T47D (cell line): Measurements from ENCODE around the gene MEGF11.

Experiments used
- DNase-seq, 2 experiments: peaks; one replicate each; pipeline versions ENCODE4 v3.0.0 to v3.0.0-alpha.2; 2011 to 2012; ENCODE audit warnings: low read depth in 1 of 2, low spot score in 1 of 2
- JUND ChIP-seq: IDR thresholded peaks from 2 replicates; pipeline ENCODE4 v1.6.1; 2012; ENCODE audit warnings: low read depth
- in situ Hi-C: cut with HindIII; loops from 2 replicates; pipeline ENCODE4 v1.10.0; 2016; ENCODE audit warnings: low sequenced_read_pairs, low pct_unique_long_range_greater_than_20kb

The MEGF11 gene

DNA sequence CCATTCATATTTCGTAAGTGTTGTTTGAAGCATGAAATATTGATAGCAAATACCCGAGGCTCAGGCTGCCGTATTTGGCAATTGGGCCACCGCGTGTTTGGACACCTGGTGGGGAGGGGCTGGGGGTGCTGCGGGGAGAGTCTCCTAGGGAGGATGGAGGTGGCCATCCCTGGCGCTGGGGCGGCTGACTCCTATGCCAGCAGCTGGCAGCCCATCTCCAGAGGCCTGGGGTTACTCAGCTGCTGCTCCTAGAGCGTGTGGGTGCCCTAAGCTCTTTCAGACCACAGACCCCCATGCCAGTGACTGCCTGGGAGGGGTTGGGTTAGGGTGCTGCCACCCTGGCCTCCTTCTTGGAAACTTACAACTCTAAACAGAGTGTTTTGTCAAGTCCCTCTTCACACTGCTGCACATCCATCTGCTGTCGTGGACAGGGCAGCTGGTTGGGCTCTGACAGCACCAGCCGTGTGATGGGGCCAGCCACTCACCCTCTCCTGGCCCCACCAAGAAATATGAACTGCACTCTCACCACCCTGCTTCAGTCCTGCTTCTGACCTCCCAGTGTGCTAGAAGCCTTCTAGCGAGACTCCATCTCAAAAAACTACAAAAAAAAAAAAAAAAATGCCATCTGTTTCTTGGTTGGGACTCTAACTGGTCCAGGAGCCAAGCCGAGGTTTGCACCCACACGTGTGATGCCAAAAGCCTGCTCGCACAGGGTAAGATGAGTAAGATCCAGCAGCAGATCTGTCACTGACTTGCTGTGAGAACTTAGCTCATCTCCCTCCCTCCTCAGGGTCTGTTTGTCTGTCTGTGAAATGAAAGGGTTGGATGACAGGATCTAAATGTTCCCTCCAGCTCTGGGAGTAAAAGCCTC lies 156.2 kb downstream of the MEGF11 start:
- no peak for DNase-seq
- no peak for TF ChIP-seq JUND
- in situ Hi-C loops, result no loop called here

DNA sequence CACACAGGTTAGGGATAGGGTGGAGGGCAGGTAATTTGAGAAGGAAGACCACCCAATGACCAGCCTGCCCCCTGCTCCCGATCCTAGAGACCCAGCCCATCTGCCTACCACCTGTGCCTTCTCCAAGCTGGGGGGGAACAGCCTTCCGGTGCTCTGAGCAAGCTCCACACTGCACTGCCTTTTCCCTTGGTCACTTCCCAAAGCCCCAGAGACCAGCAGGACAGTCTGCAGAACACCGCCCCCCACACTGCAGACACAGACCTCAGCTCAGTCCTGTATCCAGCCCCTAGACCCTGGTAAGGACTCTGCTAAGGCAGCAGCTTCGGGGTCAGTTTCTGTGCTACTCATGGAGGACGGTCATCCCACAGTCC lies 156.9 kb downstream of the MEGF11 start:
- no peak for DNase-seq
- TF ChIP-seq JUND, result no peak
- in situ Hi-C loops, result no loop called here

DNA sequence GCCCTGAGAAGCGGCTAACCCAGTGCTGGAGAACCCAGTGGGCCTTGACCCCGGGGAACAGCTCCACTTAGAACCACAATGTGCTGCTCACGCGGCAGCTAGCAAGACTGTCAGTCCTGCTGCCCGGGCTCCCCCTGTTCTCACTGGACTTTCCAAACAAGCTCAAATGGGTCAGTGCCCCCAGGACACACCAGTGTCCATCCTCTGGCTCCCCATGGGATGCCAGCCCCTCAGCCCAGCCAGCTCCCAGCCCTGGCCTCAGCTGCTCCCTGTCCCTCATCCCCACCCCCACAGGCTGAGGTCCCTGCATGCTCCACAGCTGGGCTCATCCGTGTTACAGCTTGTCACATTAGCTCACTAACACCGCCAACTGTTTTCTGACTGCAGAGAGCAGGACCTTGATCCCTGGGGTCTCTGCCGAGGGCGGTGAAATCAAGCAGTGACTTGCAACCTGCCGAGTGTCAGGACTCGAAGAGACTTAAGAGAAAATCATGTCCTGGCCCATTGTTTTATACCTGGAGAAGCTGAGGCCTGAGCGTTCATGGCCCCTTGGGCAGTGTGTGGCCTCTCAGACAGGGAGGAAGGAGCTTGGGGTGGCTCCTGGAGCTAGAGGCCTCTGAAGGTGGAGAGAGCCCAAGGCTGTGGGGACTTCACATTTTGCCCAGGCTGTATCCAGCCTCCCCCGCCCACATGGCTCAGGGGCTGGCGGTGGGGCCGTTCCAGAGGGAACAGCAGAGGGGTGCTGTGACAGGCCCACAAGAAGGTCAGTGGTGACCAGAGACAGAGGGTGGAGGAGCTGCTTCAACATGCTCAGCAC lies 157.5 kb downstream of the MEGF11 start:
- TF ChIP-seq JUND, result no peak
- no peak for DNase-seq
- in situ Hi-C loops, result no loop called here

DNA sequence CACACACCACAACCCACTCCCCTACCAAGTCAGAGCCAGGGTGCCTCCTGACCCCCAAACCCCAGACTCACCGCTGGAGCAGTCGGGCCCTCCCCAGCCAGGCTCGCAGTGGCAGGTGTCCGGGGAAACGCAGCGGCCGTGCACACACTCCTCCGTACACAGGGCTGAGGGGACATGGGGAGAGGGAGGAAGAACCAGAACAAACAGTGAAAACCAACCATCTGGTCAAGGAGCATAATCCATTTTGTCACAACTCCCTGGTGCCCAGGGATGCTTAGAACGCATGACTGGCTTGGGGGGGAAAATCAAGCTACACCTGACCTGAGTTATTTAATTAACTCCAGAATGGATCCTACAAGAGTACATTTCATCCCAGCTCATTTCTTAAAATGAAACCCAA lies 159.2 kb downstream of the MEGF11 start:
- DNase-seq, result no peak
- no peak for TF ChIP-seq JUND
- in situ Hi-C loops, result no loop called here

DNA sequence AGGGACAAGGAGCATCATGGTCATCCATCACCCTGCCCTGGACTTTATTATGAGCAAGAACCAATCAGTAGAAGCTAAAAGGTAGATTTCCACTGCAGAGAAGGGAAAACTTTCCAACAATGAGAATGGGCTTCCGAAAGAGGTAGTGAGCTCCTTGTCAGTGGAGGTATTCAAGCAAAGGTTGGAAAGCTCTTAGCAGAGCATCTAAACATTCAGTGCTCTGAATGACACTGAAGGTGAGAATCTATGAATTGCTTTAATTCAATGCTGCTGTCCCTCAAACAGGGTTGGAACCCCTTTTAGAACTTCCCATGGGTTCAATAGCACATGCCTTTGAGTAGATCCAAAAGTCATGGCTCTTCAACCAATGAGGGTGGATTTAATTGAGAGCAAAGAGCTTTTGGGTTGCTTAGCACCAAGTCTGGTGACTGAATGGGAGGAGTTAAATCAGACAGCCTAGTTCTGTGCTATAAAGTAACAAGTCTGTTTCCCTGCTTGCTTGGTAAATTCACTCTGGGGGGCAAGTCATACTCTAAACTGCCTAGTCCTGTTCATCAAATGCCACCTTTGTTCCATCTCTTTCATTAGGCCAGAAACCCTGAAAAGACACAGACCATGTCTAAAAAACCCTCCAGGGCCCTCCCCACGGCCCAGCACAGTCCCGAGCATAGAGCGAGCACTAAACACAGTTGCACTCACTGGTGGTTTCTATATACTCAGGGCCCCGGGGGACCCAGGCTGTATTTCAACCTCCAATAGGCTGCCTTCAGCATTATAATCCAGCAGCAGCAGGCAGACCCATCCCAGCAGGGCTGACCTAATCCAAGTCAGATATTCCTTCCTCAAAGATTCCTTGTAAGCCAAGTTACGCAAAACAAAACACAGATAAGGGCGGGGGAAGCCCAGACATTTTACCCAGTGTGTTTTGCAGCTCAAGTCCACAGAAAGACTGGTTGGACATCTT lies 161.2 kb downstream of the MEGF11 start:
- no peak for TF ChIP-seq JUND
- in situ Hi-C loops, result no loop called here
- DNase-seq, result no peak

DNA sequence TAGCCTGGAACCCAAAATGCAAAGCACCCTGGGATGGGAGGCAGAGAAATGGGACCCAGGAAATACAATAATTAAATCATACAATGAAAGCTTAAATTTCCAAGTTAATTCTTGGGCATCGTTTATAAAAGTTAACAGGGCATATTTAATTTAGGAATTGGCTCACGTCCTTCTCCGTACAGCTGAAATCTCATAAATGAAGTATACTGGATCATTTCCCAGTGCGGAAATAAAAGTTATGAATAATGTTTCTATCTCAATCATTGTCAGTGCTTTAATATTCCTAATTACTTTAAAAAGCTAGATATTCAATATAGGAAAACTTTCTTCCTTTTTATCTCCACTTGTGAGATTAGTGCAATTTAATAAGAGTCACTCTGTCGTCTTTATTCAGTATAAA lies 164.0 kb downstream of the MEGF11 start:
- in situ Hi-C loops, result no loop called here
- no peak for TF ChIP-seq JUND
- DNase-seq, result no peak

DNA sequence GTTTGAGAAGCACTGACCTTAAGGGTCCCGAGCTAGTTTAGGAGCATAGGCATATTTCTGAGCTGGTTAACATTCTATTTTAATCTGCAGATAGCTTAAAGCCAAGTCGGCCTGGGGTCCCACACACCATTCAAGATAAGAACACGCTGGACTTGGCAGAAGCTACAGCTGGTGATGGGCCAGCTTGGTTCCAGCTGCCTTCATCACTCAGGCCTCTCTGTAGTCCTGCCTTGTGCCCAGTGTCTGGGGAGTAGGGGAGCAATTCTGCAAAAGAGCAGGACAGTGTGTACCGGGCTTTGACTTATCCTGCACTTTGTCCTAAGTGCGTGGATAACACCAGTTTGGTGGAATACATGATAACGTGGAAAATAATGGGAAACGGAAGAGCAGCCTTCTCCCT lies 164.5 kb downstream of the MEGF11 start:
- no peak for TF ChIP-seq JUND
- in situ Hi-C loops, result no loop called here

DNA sequence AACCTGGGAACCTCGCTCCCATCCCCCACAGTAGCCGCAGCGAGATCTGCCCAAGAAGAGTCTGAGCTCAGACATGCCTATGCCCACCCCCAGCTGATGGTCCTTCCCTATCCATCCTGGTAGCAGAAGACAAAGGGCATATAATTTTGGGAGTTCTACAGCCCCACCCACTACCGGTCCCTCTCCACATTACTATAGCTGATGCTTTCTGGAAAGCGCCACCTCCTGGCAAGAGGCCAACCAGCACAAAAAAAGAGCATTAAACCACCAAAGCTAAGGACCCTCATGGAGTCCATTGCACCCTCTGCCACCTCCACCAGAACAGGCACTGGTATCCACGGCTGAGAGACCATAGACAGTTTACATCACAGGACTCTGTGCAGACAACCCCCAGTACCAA lies 168.4 kb downstream of the MEGF11 start:
- TF ChIP-seq JUND, result no peak
- no peak for DNase-seq
- in situ Hi-C loops, result no loop called here

More for the DNA sequence above, 164.5 kb downstream of the MEGF11 start:
- no peak for DNase-seq

DNA sequence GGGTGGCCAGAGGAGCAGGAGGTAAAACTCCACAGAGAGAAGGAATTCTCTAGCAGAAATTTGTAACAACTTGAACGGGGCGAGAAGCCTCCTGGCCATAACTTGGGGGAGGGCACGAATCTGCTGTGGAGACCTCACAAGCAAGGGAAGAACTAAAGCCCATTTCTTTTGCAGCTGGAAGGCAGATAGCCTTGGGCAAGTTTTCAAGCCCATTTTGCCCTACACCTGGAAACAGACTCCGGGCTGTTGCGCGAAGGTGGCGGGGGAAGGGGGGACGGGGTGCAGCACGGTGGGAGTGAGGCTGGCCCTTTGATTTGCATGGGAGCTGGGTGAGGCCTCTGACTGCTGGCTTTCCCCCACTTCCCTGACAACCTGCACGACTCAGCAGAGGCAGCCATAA lies 168.8 kb downstream of the MEGF11 start:
- no peak for TF ChIP-seq JUND
- in situ Hi-C loops, result no loop called here
- DNase-seq, result no peak

DNA sequence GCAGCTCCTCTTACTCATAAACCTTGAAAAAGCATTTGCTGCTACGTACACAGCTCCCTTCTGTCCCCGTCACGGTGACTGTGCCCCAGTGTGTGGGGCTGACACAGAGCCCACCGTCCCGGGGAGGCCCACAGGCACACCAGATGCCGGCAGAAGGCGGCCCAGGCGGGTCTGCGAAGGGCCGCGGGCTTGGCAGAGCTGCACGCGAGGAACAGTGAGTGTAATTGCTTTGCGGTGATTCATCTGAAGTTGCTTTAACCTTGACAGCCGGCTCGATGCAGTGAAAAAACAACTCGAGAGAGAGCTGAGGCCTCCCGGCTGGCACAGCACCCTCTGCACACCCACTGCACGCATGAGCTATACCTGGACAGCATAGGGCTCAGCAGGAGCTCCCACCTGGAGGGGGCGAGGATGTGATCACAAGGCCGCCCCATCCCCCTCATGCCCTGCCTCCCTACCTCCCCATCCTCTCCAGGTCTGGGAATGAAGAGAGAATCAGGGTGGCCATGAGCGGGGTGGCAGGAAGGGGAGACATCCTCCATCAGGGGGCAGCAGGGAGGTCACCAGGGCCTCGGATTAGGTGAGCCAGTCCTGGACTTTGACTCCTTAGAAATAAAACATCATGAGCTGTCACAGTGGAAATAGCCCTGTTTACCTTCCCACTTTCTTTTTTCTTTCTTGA lies 172.7 kb downstream of the MEGF11 start:
- TF ChIP-seq JUND, result no peak
- DNase-seq, result no peak
- in situ Hi-C loops, result no loop called here

DNA sequence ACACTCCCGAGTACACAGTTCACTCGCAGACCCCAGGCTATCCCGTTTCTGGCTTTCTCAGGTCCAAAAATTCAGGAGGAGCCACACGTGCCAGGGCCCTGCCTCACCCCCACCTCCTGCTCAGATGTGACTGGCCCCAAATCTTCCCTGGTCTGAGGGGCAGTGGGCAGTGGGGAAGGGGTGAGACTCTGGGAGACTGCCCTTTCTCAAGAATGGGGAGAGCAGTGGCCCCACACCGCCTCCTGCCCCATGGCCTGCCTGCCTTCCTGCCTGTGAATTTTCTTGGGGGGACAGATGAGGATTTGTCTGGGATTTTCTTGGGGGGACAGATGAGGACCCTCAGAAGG lies 174.6 kb downstream of the MEGF11 start:
- in situ Hi-C loops, result no loop called here
- DNase-seq, result no peak
- TF ChIP-seq JUND, result no peak
